AG04449 (cell line): ENCODE results near the gene KRTAP19-8.

Experiments used
- CTCF ChIA-PET: fragments of 350-600 bp; formaldehyde crosslinking; extraction: SDS; loops from one replicate; lab custom pipeline; 2021; ENCODE audit warnings: antibody characterized with exemption; lab: Yijun Ruan, JAX
- POLR2A ChIA-PET: fragments of 400-600, 350-600 bp; formaldehyde crosslinking; extraction: SDS; loops from one replicate; lab custom pipeline; 2020; ENCODE audit warnings: antibody characterized with exemption, inconsistent platforms; lab: Yijun Ruan, JAX
- DNase-seq: peaks from one replicate; pipeline ENCODE4 v3.0.0-alpha.2; 2010; ENCODE audit warnings: low read depth, low spot score
- H3K4me3 ChIP-seq: 2 replicates; pipeline ENCODE4 v1.5.1; 2011; ENCODE audit warnings: low read depth, mild to moderate bottlenecking, control low read depth, low read length
- CTCF ChIP-seq: IDR thresholded peaks from one replicate; pipeline ENCODE4 v1.5.1; 2011; ENCODE audit warnings: mild to moderate bottlenecking, moderate library complexity, low read length, control low read depth, inconsistent platforms; ENCODE audit not compliant: insufficient read depth; ENCODE audit errors: missing control alignments

Gene KRTAP19-8

GRCh38 chr21:31042080-31042464, 3.8 kb upstream of the KRTAP19-8 start:
- H3K4me3 ChIP-seq, result no peak overlapping the region
- ChIA-PET CTCF (no interaction called here), POLR2A (no interaction called here)
- TF ChIP-seq CTCF, result no peak
- DNase-seq, result no peak

- no peak for TF ChIP-seq CTCF
- H3K4me3 ChIP-seq, result no peak overlapping the region
- POLR2A ChIA-PET, result no interaction called here
- CTCF ChIA-PET, result no interaction called here
- DNase-seq, result no peak
These were observed 3.2 kb upstream of the KRTAP19-8 start for GRCh38 chr21:31041295-31042079.

- POLR2A ChIA-PET, result no interaction called here
These were observed 3.9 kb downstream of the KRTAP19-8 start for GRCh38 chr21:31034378-31034777.

GRCh38 chr21:31030367-31031106, 7.7 kb downstream of the KRTAP19-8 start:
- DNase-seq, result no peak
- CTCF ChIA-PET, result no interaction called here
- POLR2A ChIA-PET, result no interaction called here
- no peak for TF ChIP-seq CTCF
- H3K4me3 ChIP-seq, result no peak overlapping the region

More at GRCh38 chr21:31034378-31034777, 3.9 kb downstream of the KRTAP19-8 start:
- DNase-seq, result no peak
- no peak overlapping the region for H3K4me3 ChIP-seq
- CTCF ChIA-PET, result no interaction called here
- no peak for TF ChIP-seq CTCF

GRCh38 chr21:31023680-31024079, 14.6 kb downstream of the KRTAP19-8 start:
- DNase-seq, result no peak
- no peak overlapping the region for H3K4me3 ChIP-seq
- no peak for TF ChIP-seq CTCF
- ChIA-PET CTCF (no interaction called here), POLR2A (no interaction called here)

- POLR2A ChIA-PET, result no interaction called here
- CTCF ChIA-PET, result no interaction called here
- no peak for DNase-seq
- no peak overlapping the region for H3K4me3 ChIP-seq
- no peak for TF ChIP-seq CTCF
These were observed 16.0 kb downstream of the KRTAP19-8 start for GRCh38 chr21:31022306-31022705.
